ENCODE data around the gene RNPS1.

- TF ChIP-seq TAF1 (IDR thresholded peaks at IDR 0.05; ENCODE audit: borderline replicate concordance, low read depth, low read length), result no peak
- TF ChIP-seq POLR2AphosphoS5 (IDR thresholded peaks at IDR 0.05; ENCODE audit: low read depth, low read length), result no peak
- TF ChIP-seq POLR2A (IDR thresholded peaks at IDR 0.05; ENCODE audit: low read depth, low read length), result no peak
Measured at GRCh38 chr16:2244926-2245795, 22.8 kb downstream of the RNPS1 start.

Measured in GM12892 (cell line).